ENCODE data around the gene PRDM11. TPM values are rescaled to one million over a fixed set of nuclear protein-coding genes. Genes with fewer than 3 reads are reported as not detected.

PRDM11 gene
- total RNA-seq, 2 donors from 2014 or later: 23.8 to 30.5 TPM

DNA sequence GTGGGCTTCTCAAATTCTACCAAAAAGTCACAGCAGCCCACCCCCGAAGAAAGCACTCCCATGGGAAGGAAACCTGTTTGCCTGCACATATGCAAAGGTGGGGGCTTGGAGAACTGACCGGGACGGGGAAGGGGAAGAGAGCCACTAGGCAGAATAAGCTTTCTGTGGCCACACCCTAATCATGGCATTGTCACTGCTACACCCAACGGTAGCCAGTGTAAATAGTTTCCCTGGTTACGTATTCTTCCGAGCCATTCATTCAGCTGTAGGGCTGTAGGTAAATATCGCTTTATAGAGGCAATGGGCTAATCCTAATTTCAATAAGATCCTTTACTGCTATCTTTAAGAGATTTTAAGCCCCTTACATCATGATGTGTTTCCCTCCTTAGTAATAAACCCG is 61.7 kb downstream of the PRDM11 start:
- peaks cover 25 to 43% of the 10 kb centered on the region in 2 donors for H3K4me1 ChIP-seq (ENCODE audit: control insufficient read depth in 1 of 2, low read depth in 2 of 2)
- no peak overlapping the region for H3K4me3 ChIP-seq
- no peaks in the 10 kb centered on the region for H3K27me3 ChIP-seq (replicated peaks; ENCODE audit: insufficient read depth)
- no peaks in the 10 kb centered on the region for H3K9me3 ChIP-seq
- ATAC-seq (ENCODE audit: insufficient number of reproducible peaks, low FRiP score, low read depth): no peak
- DNase-seq (ENCODE audit: low spot score): no peak
- H3K27ac ChIP-seq: peak overlapping the region; percentile 89 to 95
- peaks cover 11% of the 10 kb centered on the region for H3K36me3 ChIP-seq
- TF ChIP-seq, protein P1, sequence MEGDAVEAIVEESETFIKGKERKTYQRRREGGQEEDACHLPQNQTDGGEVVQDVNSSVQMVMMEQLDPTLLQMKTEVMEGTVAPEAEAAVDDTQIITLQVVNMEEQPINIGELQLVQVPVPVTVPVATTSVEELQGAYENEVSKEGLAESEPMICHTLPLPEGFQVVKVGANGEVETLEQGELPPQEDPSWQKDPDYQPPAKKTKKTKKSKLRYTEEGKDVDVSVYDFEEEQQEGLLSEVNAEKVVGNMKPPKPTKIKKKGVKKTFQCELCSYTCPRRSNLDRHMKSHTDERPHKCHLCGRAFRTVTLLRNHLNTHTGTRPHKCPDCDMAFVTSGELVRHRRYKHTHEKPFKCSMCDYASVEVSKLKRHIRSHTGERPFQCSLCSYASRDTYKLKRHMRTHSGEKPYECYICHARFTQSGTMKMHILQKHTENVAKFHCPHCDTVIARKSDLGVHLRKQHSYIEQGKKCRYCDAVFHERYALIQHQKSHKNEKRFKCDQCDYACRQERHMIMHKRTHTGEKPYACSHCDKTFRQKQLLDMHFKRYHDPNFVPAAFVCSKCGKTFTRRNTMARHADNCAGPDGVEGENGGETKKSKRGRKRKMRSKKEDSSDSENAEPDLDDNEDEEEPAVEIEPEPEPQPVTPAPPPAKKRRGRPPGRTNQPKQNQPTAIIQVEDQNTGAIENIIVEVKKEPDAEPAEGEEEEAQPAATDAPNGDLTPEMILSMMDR (IDR thresholded peaks at IDR 0.05): no peak

DNA sequence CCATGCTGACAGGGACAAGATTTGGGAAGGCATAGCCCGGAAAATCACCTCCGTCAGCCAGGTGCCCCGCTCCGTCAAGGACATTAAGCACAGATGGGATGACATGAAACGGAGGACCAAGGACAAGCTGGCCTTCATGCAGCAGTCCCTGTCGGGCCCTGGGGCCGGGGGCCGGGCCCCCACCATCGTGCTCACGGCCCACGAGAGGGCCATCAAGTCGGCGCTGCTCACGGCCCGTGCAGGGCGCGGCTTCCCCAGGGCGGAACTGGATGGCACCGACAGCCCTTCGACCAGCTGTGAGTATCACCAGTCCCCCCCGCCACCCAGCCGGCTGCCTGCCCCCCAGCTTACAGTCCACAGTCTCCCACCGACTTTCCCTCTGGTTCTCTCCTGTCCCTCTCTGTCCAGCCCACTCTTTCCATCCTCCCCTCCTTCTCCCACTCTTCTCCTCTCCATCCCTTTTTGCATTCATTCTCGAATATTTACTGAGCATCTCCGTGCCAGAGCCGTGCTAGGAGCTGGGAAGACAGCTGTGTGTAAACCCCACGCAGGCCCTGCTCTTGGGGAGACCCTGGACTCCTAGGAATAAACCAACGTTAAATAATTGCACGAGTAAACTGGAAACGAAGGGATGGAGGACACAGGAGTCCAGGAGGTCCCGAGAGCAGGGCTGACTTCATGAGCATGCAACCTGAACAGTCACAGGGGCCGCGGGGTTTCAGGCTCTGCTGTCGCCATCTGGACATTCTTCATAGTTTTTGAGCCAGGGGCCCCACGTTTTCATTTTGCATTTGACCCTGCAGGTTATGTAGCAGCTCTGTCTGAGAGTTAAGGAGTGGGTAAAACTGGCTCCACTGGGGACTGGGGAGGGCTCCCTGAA is 62.8 kb downstream of the PRDM11 start:
- no peak for DNase-seq (ENCODE audit: low spot score)
- TF ChIP-seq, protein P1 (IDR thresholded peaks at IDR 0.05): no peak

DNA sequence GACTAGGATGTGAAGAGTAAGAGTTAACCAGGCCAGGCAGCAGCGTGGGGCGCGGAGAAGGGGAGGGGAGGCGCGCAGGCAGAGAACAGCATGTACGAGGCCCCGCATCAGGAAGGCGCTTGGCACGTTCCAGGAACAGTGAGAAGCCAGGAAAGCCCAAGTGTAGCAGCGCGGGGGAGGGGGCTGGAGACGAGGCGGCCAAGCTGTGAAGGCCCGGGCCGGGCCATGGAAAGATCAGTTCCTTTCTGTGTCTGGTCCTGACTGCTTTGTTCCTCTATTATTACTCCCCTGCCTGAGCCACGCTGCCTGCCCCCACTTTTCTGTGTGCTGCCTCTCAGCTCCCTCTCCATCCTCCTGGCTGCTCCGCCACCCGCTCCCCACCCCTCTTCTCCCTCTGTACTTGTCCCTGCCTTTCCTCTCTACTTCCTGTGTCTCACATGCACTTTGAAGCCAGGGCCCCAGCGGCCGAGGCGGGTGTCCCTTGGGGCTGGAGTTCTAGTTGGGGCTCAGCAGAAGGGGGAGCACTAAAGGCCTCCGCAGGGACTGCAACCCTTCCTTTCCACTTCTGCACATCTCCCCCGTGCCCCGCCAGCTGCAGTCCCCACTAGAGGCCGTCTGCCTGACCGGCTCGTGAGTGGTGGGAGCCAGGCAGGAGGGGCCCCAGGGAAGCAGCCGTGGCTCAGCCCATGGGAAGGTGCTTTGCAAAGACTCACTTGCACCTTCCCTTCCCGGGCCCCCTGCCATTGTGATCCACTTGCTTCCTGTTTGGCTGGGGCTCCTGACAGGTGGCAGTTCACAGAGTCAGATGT is 63.7 kb downstream of the PRDM11 start:
- peaks cover 11% of the 10 kb centered on the region for H3K36me3 ChIP-seq
- peak overlapping the region; percentile 55 for H3K4me3 ChIP-seq
- H3K4me1 ChIP-seq (ENCODE audit: control insufficient read depth in 1 of 2, low read depth in 2 of 2): peaks cover 25 to 45% of the 10 kb centered on the region in 2 donors

More for the DNA sequence above, 62.8 kb downstream of the PRDM11 start:
- H3K9me3 ChIP-seq: no peaks in the 10 kb centered on the region
- peaks cover 25 to 42% of the 10 kb centered on the region in 2 donors for H3K4me1 ChIP-seq (ENCODE audit: control insufficient read depth in 1 of 2, low read depth in 2 of 2)
- no peak for ATAC-seq (ENCODE audit: insufficient number of reproducible peaks, low FRiP score, low read depth)
- H3K4me3 ChIP-seq: peak overlapping the region; percentile 55
- no peaks in the 10 kb centered on the region for H3K27me3 ChIP-seq (replicated peaks; ENCODE audit: insufficient read depth)
- peaks cover 15% of the 10 kb centered on the region for H3K36me3 ChIP-seq
- H3K27ac ChIP-seq: peak overlapping the region; percentile 89 to 95

DNA sequence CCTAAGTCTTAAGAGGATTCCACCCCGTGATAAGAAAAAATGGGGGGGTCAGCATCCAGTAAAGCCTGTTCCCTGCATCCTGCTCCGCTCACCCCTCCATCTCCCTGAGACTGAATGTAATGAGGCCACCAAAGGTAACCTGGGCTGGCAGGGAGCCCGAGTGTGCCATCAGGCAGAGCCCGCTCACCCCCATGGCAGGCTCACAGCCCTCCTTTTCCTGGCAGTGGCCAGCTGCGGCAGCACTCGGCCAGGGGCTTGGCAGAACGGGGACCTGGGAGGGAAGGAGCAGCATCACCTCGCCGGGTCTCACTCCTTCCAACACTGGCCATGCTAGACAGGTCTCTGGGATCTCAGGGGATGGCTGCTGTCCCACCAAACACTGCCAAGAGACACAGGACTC is 64.4 kb downstream of the PRDM11 start:
- DNase-seq (ENCODE audit: low spot score) (no peak), ATAC-seq (ENCODE audit: insufficient number of reproducible peaks, low FRiP score, low read depth) (no peak)
- H3K9me3 ChIP-seq: no peaks in the 10 kb centered on the region
- TF ChIP-seq, protein P1 (IDR thresholded peaks at IDR 0.05): no peak
- H3K4me1 ChIP-seq (ENCODE audit: control insufficient read depth in 1 of 2, low read depth in 2 of 2): peaks cover 25 to 53% of the 10 kb centered on the region in 2 donors
- H3K27ac ChIP-seq: peak overlapping the region; percentile 89 to 95
- peaks cover 11% of the 10 kb centered on the region for H3K36me3 ChIP-seq
- no peaks in the 10 kb centered on the region for H3K27me3 ChIP-seq (replicated peaks; ENCODE audit: insufficient read depth)
- no peak overlapping the region for H3K4me3 ChIP-seq

More for the DNA sequence above, 63.7 kb downstream of the PRDM11 start:
- Histone ChIP-seq H3K9me3 (no peaks in the 10 kb centered on the region), H3K27me3 (replicated peaks; ENCODE audit: insufficient read depth) (no peaks in the 10 kb centered on the region), H3K27ac (peak overlapping the region; percentile 89 to 95)
- ATAC-seq (ENCODE audit: insufficient number of reproducible peaks, low FRiP score, low read depth) (peak; percentile 84), DNase-seq (ENCODE audit: low spot score) (peak; percentile 73)
- TF ChIP-seq, protein P1 (IDR thresholded peaks at IDR 0.05): peak; percentile 28

DNA sequence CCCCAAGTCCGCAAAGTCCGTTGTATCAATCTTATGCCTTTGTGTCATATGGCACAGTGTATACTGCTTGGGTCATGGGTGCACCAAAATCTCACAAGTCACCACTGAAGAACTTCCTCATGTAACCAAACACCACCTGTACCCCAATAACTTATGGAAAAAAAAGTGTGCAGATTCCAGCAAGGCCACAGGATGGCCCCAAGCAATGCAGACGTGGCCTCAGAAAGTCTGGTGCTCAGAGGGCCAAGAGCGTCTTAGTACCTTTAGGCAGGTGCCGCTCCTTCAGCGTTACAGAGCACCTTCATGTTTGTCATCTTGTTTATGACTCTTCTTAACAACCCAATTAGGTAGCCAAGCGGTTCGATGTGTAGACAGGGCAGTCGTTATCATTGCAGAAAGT is 65.3 kb downstream of the PRDM11 start:
- Histone ChIP-seq H3K9me3 (no peaks in the 10 kb centered on the region), H3K27me3 (replicated peaks; ENCODE audit: insufficient read depth) (no peaks in the 10 kb centered on the region), H3K27ac (no peak overlapping the region), H3K36me3 (peaks cover 11% of the 10 kb centered on the region), H3K4me1 (ENCODE audit: control insufficient read depth in 1 of 2, low read depth in 2 of 2) (peaks cover 30 to 62% of the 10 kb centered on the region in 2 donors), H3K4me3 (no peak overlapping the region)
- TF ChIP-seq, protein P1 (IDR thresholded peaks at IDR 0.05): no peak
- ATAC-seq (ENCODE audit: insufficient number of reproducible peaks, low FRiP score, low read depth): no peak
- no peak for DNase-seq (ENCODE audit: low spot score)
